Stomach (tissue), 4 donors: ENCODE results near the gene SYNGR3.

ENCODE experiments used
- CTCF ChIP-seq, 7 experiments: fragments of 450-650 bp in 4 of 7; fragments of 200-600 bp in 3 of 7; sonication (generic) in 3 of 7; IDR thresholded peaks; one replicate each; pipeline ENCODE4 v1.5.1; 2016 to 2019; ENCODE audit warnings: antibody characterized with exemption in 7 of 7, control low read depth in 2 of 7, mild to moderate bottlenecking in 1 of 7
- EP300 ChIP-seq: sonication (generic); formaldehyde crosslinking; IDR thresholded peaks from one replicate; pipeline ENCODE4 v1.6.1; 2017; ENCODE audit warnings: antibody characterized with exemption
- POLR2AphosphoS5 ChIP-seq, 3 donors: sonication (generic); formaldehyde crosslinking; IDR thresholded peaks; one replicate each; pipeline ENCODE4 v1.6.1; 2016; ENCODE audit warnings: antibody characterized with exemption in 3 of 3

- TF ChIP-seq CTCF (IDR thresholded peaks at IDR 0.05), result no peak
- peak in 1 of 3 donors; percentile 24 for TF ChIP-seq POLR2AphosphoS5 (IDR thresholded peaks at IDR 0.05)
- TF ChIP-seq EP300, result no peak
These were observed 1.4 kb downstream of the SYNGR3 start for GRCh38 chr16:1991135-1991551.
